HL-60/S4 treated with retinoic acid at 250 ng/mL for 4 days and 3 days (cell line): ENCODE results near the gene RBM19.

Source experiments
- in situ Hi-C: fragments of 300-500 bp; cut with MboI; formaldehyde crosslinking; loops from 2 replicates; pipeline ENCODE4 v1.7.0; 2022; ENCODE audit warnings: low sequenced_read_pairs

RBM19 gene

DNA sequence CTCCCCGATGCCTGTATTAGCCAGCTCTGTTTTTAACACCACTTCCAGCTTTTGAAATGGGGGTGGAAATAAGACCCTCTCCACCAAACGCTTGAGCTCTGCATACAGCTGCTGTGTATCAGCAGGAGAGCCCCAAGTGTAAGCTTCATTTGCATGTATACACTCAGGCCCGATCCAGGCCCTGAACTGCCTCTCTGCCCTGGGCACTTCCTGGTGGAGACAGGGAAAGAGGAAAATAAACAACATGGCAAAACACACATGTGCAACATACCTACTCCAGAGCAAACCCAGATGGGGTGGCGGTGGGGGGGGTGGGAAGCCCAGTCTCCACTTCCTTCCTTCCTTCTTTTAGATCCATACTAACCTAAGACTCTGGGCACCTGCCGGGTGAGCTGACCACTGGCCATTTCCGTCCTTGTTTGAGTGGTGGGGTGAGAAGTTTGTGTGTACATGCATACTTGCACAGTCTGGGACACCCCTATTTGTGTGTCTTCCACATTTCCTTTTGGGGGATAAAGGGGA lies 55.3 kb downstream of the RBM19 start:
- in situ Hi-C loops: loop anchor here (10.0 to 25.0 kb wide), 2 partner anchors 466 to 599 kb away; no protein-coding TSS in a partner anchor

DNA sequence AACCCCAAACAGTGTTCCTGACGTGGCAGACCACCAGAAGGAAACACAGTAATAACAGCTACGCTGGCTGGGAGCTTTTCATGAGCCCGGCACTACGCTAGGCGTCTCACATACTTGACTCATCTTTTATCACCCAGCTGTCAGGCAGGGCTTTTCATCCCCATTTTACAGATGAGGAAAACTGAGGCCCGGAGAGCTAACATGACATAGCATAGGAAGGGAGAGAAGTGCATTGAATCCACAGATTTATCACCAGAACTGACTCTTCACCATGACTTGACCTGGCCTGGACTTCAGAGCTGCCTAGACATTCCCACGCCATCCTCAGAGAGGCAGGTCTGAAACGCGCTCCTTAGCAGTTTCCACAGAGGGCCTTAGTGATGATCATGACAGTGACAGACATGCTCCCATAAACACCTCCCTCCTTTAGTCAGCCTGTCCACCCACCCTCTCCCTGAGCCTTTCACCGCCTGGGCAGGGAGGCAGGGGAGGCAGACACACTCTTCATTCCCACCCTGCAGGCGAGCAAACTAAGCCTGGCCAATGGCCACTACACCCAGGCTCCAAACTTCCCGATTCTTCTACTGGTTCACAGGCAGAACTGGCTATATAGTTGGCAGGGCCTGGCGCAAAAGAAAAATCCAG lies 56.2 kb downstream of the RBM19 start:
- in situ Hi-C loops: loop anchor here (10.0 to 25.0 kb wide), 2 partner anchors 465 to 598 kb away; no protein-coding TSS in a partner anchor

GRCh38 chr12:113908584-113909100 lies 57.5 kb downstream of the RBM19 start:
- in situ Hi-C loops: loop anchor here (25.0 kb wide), 1 partner anchor 596 kb away; no protein-coding TSS in a partner anchor

- in situ Hi-C loops: loop anchor here (25.0 kb wide), 1 partner anchor 595 kb away; no protein-coding TSS in a partner anchor
Observed at GRCh38 chr12:113907446-113908180, 58.5 kb downstream of the RBM19 start.

DNA sequence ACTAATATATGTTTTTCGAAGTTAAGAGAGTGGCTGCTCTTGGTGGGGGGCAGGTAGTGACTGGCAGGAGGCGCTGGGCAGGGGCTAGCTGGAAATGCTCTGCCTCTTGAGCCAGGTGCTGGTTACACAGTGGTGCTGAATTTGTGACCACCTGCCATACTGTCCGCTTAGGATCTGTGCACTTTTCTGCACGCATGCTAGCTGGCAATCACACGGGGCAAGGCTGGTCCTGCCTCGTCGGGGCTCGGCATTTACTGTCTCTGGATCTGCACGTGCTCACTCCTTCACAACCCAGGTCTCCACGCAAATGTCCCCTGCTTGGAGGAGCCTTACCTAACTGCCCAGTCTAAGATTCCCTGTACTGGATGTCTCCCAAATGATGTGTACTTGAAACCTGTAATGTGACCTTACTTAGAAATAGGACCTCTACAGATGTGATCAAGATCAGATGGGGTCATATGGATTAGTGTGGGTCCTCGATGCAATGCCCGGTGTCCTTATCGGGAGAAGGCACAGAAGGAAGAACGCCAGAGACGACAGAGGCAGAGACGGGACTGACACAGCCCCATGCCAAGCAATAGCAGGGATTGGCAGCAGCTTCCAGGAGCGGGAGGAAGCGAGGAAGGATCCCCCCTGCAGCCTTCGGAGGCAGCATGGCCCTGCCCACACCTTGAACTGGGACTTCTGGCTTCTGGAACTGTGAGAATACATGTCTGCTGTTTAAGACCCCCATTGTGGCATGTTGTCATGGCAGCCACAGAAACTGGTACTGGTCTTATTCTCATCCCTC lies 59.5 kb downstream of the RBM19 start:
- in situ Hi-C loops: loop anchor here (25.0 kb wide), 1 partner anchor 594 kb away; no protein-coding TSS in a partner anchor

DNA sequence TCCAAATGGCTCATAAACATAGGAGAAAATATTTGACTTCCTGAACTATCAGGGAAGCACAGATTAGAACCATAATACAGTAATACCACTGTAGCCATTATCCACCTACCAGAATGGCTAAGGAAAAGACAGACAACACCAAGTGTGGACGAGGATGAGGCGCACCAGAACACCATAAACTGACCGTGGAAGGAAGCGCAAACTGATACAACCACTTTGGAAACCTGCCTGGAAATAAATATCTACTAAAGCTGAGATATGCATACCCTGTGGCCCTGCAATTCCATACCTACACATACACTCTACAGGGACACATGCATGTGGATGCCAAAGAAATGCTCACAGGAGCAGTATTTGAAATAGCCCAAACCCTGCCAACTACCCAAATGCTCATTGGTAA lies 60.3 kb downstream of the RBM19 start:
- in situ Hi-C loops: loop anchor here (25.0 kb wide), 1 partner anchor 594 kb away; no protein-coding TSS in a partner anchor

GRCh38 chr12:113903381-113903863 lies 62.7 kb downstream of the RBM19 start:
- in situ Hi-C loops: loop anchor here (25.0 kb wide), 1 partner anchor 591 kb away; no protein-coding TSS in a partner anchor

- in situ Hi-C loops: loop anchor here (25.0 kb wide), 1 partner anchor 589 kb away; no protein-coding TSS in a partner anchor
Observed at GRCh38 chr12:113901319-113901718, 64.8 kb downstream of the RBM19 start.

GRCh38 chr12:113900716-113901115 lies 65.4 kb downstream of the RBM19 start:
- in situ Hi-C loops: loop anchor here (25.0 kb wide), 1 partner anchor 588 kb away; no protein-coding TSS in a partner anchor

GRCh38 chr12:113899561-113900471 lies 66.3 kb downstream of the RBM19 start:
- in situ Hi-C loops: loop anchor here (25.0 kb wide), 1 partner anchor 588 kb away; no protein-coding TSS in a partner anchor

- in situ Hi-C loops: no loop called here
Observed at GRCh38 chr12:113899042-113899560, 67.0 kb downstream of the RBM19 start.

DNA sequence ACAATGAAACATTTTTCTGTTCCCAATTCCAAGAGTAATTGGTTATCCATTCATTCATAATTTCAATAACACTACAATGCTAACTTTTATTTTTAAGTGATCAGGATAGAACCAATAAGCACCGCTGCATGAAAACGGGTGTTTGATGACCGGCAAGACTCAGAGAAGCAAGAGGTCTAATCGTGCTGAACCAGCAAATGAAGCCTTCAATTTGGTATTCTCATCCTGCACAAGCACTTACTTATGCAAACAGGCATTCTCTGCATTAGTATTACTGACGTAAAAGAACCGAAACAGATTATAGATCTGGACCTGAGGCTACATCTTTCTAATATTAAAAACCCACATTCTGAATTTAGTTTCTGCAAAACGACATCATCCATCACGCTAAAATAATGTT lies 67.7 kb downstream of the RBM19 start:
- in situ Hi-C loops: no loop called here

- in situ Hi-C loops: no loop called here
Observed at GRCh38 chr12:113897406-113897805, 68.7 kb downstream of the RBM19 start.

- in situ Hi-C loops: no loop called here
Observed at GRCh38 chr12:113896841-113897240, 69.3 kb downstream of the RBM19 start.

DNA sequence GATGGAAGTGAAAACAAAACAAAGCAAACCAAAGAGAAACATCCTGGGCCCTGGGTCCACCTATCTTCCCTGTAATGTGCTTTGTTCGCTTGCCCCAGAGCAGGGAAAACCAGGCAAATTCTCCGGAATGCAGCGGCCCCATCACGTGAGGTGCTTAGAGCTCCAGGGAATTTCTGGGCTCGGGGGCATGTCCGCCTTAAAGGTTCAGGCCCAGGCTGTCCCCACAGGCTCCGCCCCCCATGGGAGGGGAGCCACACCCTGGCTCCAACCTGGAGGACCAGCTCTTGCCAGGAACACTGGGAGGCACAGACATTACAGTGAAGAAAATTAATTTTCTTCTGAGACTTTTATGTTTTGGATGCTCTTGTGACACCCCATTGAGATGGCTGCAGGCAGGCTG lies 69.9 kb downstream of the RBM19 start:
- in situ Hi-C loops: no loop called here

GRCh38 chr12:113895176-113895575 lies 70.9 kb downstream of the RBM19 start:
- in situ Hi-C loops: no loop called here

GRCh38 chr12:113894697-113895096 lies 71.4 kb downstream of the RBM19 start:
- in situ Hi-C loops: no loop called here

DNA sequence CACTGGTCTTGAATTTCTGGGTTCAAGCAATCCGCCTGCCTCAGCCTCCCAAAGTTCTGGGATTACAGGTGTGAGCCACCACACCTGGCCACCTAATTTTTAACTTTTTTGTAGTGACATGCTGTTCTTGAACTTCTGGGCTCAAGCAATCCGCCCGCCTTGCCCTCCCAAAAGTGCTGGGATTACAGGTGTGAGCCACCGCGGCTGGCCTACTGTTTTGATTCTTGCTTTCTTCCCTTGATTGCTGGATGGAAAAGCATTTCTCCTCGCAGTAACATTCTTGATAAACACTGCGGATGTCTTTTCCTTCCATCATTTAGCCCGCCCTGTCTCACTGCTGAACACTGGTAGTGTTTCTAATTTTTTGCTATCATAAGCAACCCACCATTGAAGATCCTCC lies 72.9 kb downstream of the RBM19 start:
- in situ Hi-C loops: no loop called here

DNA sequence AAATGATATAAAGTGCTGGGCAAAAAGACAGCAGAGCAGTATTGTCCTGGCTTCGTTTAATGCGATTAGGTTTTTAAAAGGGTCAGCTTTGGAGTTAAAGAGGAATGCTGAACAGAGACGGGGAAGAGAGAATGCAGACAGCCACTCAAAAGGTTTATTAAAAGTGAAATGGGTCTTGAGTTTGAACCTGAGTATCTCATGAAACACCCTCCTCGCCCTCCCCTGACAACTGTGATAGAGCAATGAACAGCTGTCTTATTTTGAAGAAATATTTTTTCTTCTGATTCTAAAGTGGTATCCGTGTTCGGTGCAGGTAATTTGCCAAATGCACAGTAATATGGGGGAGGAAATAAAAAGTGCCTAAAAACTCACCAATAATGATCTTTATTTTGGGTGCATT lies 73.6 kb downstream of the RBM19 start:
- in situ Hi-C loops: no loop called here
